A549 (cell line): ENCODE measurements around the gene EXOSC7.

ENCODE experiments used
- BHLHE40 ChIP-seq: IDR thresholded peaks from 2 replicates; pipeline ENCODE4 v1.6.1; 2012; ENCODE audit warnings: low read depth, low read length, inconsistent platforms
- CBX8 ChIP-seq: fragments of 200-600 bp; sonication (generic); IDR thresholded peaks from 2 replicates; pipeline ENCODE4 v1.6.1; 2016
- HDAC2 ChIP-seq: fragments of 200-600 bp; sonication (generic); IDR thresholded peaks from 2 replicates; pipeline ENCODE4 v1.6.1; 2016
- HOXA7 ChIP-seq: fragments of 250-450 bp; sonication (Bioruptor Pico); IDR thresholded peaks from 2 replicates; pipeline ENCODE4 v1.5.0; 2020; ENCODE audit warnings: mild to moderate bottlenecking, moderate library complexity
- MYC ChIP-seq: IDR thresholded peaks from 2 replicates; pipeline ENCODE4 v1.6.1; 2012; ENCODE audit warnings: mild to moderate bottlenecking, inconsistent platforms, low read length, improper control_type of control experiment, borderline replicate concordance
- POLR2A ChIP-seq: IDR thresholded peaks from 2 replicates; pipeline ENCODE4 v1.6.1; 2012; ENCODE audit warnings: mild to moderate bottlenecking, low read length
- RAD21 ChIP-seq, 2 experiments: fragments of >200 bp in 1 of 2; sonication (Bioruptor Twin) in 1 of 2; formaldehyde crosslinking in 1 of 2; IDR thresholded peaks in 1 of 2; conservative IDR thresholded peaks in 1 of 2; 2 replicates in 1 of 2; 3 replicates in 1 of 2; pipeline ENCODE4 v1.6.1; 2012 to 2018; ENCODE audit warnings: inconsistent platforms in 1 of 2
- REST ChIP-seq: fragments of 200-600 bp; sonication (generic); IDR thresholded peaks from 2 replicates; pipeline ENCODE4 v1.6.1; 2016; ENCODE audit warnings: antibody characterized with exemption, mild to moderate bottlenecking, moderate library complexity

GRCh38 chr3:44989636-44990373, 13.8 kb downstream of the EXOSC7 start:
- TF ChIP-seq BHLHE40 = no peak
- TF ChIP-seq HDAC2 = no peak
- TF ChIP-seq CBX8 = no peak
- TF ChIP-seq POLR2A = no peak
- TF ChIP-seq REST = no peak
- no peak for TF ChIP-seq HOXA7
- TF ChIP-seq MYC = no peak
- TF ChIP-seq RAD21 (conservative IDR thresholded peaks at IDR 0.05 in 1 of 2, IDR thresholded peaks at IDR 0.05 in 1 of 2) = no peak
